ENCODE results near the gene GPR141. TPM values are rescaled to one million over a fixed set of nuclear protein-coding genes. Genes with fewer than 3 reads are reported as not detected.

GPR141 gene
- total and polyA plus RNA-seq, 9 of the 15 experiments (the other 6 are each of a cell fraction or from before 2014, with no cell fraction given), result not detected

GRCh38 chr7:37714606-37715005 lies 31.0 kb downstream of the GPR141 start (continued):
- TF ChIP-seq CBX8 (IDR thresholded peaks at IDR 0.05; ENCODE audit: borderline replicate concordance, extremely low read depth, low read depth, low read length, poor library complexity, severe bottlenecking) (no peak), MNT (conservative IDR thresholded peaks at IDR 0.05) (no peak), RBM17 (IDR thresholded peaks at IDR 0.05; ENCODE audit: borderline replicate concordance, low read depth, low read length) (no peak), IRF2 (CRISPR knock-in tag; IDR thresholded peaks at IDR 0.05) (no peak), TRIM28 (IDR thresholded peaks at IDR 0.05) (no peak), SMC3 (conservative IDR thresholded peaks at IDR 0.05; ENCODE audit: insufficient read depth, low read depth, low read length) (no peak), HMGN3 (IDR thresholded peaks at IDR 0.05; ENCODE audit: borderline replicate concordance, extremely low read depth, insufficient read length, low read depth, low read length) (no peak), PRPF4 (IDR thresholded peaks at IDR 0.05; ENCODE audit: insufficient read depth, low read depth, low read length, poor library complexity, severe bottlenecking) (no peak), NR2C2 (CRISPR knock-in tag; IDR thresholded peaks at IDR 0.05) (no peak), NR2C2 (tag; IDR thresholded peaks at IDR 0.05) (no peak), ZNF224 (CRISPR knock-in tag; IDR thresholded peaks at IDR 0.05) (no peak), PRMT5 (CRISPR knock-in tag; IDR thresholded peaks at IDR 0.05) (no peak)

Measured in K562 (cell line).